Kasumi-1 (cell line): ENCODE results near the gene NUMB.

Source experiments
- DNase-seq, 2 experiments: peaks; one replicate each; lab custom pipeline; 2025; lab: John Stamatoyannopoulos, UW

The NUMB gene

DNA sequence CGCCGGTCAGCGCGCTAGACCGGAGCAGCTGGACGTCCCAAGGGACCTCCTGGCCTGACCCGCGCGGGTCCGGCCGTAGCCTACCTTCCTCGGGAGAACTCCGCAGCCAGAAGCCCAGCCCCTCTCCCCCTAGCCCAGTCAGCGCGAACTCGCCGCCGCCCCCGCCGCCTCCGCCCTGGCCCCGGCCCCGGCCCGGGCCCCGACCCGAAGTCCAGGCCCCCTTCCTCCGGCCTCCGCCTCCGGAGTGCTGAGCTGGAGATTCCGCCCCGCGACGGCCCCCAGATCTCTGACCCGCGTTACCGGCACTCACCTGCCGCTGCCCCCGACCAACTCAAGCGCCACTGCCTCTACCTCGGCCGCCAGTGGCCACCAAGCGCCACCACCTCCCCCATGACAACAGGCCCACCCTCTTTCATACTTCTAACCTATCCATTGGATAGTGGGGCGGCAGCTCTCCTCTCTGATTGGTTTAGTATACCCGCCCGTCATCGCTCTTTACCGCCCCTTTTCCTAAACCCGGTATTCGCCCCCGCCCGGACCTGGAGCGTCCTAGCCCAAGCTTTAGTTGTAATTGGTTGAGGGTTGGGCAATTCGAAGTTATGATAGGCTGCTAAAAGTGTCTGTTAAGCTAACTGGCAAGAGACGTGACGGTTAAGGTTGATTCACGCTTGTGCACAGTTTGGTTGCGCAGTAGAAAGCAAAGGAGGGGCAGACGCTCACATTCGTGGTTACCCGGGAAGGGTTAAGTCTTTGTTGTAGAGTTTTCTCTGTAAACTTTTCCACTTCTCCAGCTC is at the start of gene NUMB:
NUMB (minus strand) TSS at position 364 of the 794 bp plus-strand sequence. CDS start 102,795 bp downstream, outside the sequence.
- peak; percentile 99 to 100 for DNase-seq

DNA sequence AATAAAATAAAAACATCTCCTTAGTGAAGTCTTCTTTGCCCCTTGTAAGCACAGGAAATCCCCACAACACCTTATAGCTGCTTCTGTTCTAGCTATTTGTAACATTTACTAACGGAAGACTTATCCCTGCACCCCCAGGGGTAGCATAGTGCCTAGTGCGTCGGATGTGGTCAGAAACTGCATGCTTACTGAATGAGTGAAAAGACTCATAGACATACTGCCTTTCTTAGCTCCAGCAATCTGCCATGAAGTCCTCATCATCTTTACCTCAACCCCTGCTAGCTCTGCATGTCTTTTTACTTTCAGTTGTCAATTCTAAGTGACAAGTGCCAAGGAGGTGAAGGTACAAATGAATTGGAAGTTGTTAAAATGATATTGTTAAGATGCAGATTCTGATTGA is 45.3 kb upstream of the NUMB start:
- no peak for DNase-seq

- DNase-seq = no peak
Measured at GRCh38 chr14:73502017-73502619, 43.8 kb upstream of the NUMB start.

GRCh38 chr14:73500360-73500759 is 42.0 kb upstream of the NUMB start:
- no peak for DNase-seq

DNA sequence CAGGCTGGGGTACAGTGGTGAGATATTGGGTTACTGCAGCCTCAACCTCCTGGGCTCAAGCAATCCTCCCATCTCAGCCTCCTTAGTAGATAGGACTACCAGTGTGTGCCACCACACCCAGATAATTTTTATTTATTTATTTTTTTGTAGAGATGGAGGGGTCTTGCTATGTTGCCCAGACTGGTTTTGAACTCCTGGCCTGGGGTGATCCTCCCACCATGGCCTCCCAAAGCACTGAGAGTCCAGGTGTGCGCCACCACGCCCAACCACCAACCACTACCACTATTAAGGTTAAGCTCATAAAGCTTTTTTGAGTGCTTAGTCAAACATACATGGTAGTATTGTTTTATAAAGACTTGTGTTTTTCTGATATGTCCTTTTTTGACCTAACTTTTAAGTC is 36.2 kb upstream of the NUMB start:
- no peak for DNase-seq

- no peak for DNase-seq
Measured at GRCh38 chr14:73492670-73493069, 34.3 kb upstream of the NUMB start.

DNA sequence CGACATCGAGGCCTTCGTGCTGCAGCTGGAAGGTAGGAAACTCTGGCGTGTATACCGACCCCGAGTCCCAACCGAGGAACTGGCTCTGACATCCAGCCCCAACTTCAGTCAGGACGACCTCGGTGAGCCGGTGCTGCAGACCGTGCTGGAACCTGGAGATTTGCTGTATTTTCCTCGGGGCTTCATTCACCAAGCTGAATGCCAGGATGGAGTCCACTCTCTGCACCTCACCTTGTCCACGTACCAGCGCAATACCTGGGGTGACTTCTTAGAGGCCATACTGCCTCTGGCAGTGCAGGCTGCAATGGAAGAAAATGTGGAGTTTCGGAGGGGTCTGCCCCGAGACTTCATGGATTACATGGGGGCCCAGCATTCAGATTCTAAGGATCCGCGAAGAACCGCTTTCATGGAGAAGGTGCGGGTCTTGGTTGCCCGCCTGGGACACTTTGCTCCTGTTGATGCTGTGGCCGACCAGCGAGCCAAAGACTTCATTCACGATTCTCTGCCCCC is 33.8 kb upstream of the NUMB start:
- DNase-seq = no peak

DNA sequence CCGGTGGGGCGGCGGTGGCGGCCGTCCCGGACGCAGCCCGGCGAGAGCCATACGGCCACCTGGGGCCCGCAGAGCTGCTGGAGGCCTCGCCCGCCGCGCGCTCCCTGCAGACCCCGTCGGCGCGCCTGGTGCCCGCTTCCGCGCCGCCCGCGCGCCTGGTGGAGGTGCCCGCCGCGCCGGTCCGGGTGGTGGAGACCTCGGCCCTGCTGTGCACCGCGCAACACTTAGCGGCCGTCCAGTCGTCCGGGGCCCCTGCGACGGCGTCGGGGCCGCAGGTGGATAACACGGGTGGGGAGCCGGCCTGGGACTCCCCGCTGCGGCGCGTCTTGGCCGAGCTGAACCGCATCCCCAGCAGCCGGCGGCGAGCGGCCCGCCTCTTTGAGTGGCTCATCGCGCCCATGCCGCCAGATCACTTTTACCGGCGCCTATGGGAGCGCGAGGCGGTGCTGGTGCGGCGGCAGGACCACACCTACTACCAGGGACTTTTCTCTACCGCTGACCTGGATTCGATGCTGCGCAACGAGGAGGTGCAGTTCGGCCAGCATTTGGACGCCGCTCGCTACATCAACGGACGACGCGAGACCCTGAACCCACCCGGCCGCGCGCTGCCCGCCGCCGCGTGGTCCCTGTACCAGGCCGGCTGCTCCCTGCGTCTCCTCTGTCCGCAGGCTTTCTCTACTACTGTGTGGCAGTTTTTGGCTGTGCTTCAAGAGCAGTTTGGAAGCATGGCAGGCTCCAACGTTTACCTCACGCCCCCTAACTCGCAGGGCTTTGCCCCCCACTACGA is 33.1 kb upstream of the NUMB start:
- DNase-seq = peak; percentile 42

- no peak for DNase-seq
Measured at GRCh38 chr14:73489481-73490175, 31.3 kb upstream of the NUMB start.

- DNase-seq = no peak
Measured at GRCh38 chr14:73478684-73479083, 20.3 kb upstream of the NUMB start.

GRCh38 chr14:73477618-73478266 is 19.4 kb upstream of the NUMB start:
- no peak for DNase-seq

DNA sequence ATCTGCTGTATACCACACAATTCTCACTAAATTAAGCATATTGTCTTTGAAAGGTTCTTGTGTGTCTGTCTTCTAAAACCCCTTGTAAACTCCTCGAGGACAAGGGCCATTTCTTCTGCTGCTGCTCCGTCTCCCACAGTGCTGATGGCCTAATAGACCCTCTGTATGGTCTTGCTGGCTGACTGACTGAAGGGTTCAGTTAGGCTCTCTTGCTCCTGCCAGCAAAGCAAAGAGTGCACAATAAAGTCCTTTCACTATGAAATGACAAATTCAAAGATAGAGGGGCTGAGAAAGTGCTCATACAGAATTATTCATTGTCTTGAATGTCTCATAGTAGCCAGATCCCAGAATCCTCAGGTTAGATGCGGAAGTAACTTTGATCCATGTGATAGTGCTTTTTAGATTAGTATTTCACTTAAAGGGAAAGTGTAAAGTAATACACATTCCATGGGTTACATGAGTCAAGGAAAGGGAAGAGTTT is 18.1 kb upstream of the NUMB start:
- DNase-seq = no peak

DNA sequence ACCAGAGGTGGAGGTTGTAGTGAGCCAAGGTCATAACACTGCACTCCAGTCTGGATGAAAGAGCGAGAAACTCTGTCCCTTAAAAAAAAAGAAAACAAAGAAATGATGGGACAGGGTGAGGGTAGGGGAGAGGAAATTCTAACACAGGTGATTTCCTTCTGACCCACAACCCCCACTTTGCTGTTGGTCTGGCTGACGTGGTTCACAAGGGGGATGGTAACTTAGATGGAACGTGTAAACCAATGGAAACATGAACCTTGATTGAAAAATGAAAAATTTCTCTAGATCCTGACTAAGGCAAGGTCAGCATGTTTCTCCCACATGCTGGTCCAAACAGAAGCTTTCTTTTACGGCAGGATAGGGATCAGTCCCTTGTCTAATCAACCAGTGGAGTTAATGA is 16.6 kb upstream of the NUMB start:
- DNase-seq = peak in 1 of 2 experiments; percentile 17

GRCh38 chr14:73472185-73473114 is 14.1 kb upstream of the NUMB start:
- peak; percentile 80 to 81 for DNase-seq

DNA sequence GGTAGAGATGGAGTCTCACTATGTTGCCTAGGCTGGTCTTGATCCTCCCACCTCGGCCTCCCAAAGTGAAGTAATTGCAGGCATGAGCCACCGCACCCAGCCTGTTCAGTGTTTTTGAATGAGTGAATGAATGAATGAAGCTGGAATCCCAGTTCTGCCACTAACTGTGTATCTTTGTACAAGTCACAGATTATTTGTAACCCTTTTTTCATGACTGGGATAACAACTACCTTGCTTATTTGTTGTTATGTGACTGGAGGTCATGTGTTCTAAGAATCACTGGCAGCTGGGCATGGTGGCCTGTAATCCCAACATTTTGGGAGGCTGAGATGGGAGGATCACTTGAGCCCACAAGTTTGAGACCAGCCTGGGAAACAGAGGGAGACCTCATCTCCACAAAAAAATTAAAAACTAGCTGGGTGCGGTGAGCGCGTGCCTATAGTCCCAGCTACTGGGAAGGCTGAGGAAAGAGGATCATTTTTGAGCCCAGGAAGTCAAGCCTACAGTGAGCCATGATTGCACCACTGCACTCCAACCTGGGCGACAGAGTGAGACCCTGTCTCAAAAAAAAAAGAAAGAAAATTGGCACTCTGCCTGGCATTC is 13.3 kb upstream of the NUMB start:
- DNase-seq = no peak

DNA sequence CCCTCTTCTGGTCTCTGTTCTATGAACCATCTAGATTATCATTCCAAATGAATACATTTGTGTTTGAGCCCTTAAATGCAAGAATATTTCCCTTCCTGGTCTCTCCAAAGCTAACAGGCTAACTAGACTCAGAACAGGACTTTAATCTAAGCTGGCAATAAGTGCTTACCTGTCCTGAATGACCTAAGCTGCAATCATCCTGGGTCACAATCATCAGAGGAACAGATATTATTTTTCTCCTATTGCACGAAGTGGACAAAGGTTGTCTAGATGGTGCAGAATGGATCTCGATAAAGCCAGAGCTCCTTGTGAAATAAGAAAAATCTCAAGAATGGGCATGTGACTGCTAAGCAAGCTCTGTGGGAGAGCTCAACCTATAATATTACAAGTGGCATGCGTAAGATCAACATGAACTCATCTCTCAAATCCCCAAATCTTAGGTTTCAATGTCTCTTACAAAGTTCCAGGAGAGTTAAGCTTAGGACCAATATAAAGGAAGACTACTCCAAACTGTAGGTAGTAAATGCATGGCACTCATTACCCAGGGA is 10.6 kb upstream of the NUMB start:
- no peak for DNase-seq

DNA sequence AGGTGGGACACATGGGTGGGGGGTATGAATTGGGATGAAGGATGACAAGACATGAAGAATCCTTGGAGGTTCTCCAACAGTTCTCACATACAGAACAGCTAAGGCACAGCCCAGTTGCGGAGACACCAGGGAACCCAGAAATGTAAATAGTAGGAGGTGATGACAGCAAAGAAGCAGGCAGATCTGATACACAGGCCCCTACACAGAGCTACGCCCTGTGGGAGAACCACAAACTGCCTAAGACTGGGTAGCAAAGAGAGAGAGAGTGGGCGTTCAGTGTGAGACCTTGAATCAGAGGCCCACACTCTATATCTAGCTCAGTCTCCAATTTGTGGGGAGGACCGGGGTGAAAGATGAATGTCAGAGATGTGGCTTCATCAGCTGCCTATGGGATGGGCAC is 9.5 kb upstream of the NUMB start:
- no peak for DNase-seq

DNA sequence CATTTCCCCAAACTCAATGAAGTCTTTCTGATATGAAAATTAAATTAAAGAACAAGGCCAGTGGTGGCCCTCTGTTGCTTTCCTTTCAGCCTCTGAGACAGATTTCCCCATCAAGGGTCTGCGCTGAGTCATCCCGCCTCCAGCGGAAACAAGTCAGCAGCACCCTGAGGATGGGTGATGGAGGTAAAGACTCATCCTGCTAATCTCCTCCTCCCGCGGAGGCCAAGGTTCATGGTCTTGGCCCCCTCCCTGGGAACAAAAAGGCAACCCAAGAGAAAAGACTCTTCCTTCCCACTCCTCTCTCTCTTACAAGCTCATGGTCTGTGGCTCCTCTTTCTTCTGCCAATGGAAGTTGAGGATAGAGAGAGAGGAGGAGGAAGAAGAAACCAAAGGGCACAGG is 9.0 kb upstream of the NUMB start:
- DNase-seq = no peak

GRCh38 chr14:73466861-73467260 is 8.5 kb upstream of the NUMB start:
- no peak for DNase-seq
